Measurements from ENCODE around the gene IRF2. TPM values are rescaled to one million over a fixed set of nuclear protein-coding genes. Genes with fewer than 3 reads are reported as not detected.

Gene IRF2
- total RNA-seq, 1 donor from 2014 or later, result 21.8 TPM

DNA sequence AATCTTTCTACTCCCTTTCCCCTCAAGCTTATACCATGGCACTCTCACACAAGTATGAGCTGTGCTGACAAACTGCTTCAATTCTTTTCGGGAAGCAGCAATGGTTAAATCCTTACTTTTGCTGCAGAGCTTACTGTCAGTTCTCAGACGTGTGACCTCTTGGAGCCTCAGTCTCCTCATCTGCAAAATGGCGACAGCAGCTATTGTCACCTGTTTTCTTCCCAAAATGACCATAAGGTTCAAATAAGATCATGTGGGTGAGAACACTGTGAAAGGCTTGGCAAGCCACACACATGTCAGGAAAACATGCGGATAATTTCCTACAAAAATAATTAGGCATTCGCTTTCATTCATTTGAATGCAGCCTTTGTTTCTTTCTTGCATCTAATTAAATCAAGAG, 36.8 kb upstream of the IRF2 start:
- Mint-ChIP-seq H3K27me3 (ENCODE audit: unreplicated experiment) (no peaks in the 10 kb centered on the region), H3K27ac (ENCODE audit: unreplicated experiment) (no peak overlapping the region), H3K4me1 (ENCODE audit: unreplicated experiment) (peaks cover 18% of the 10 kb centered on the region), H3K9me3 (ENCODE audit: unreplicated experiment) (peaks cover 10% of the 10 kb centered on the region), H3K36me3 (ENCODE audit: unreplicated experiment) (no peaks in the 10 kb centered on the region), H3K4me3 (ENCODE audit: unreplicated experiment) (no peak overlapping the region)
- no peak for DNase-seq (ENCODE audit: extremely low spot score, unreplicated experiment)
- TF ChIP-seq, protein P1, sequence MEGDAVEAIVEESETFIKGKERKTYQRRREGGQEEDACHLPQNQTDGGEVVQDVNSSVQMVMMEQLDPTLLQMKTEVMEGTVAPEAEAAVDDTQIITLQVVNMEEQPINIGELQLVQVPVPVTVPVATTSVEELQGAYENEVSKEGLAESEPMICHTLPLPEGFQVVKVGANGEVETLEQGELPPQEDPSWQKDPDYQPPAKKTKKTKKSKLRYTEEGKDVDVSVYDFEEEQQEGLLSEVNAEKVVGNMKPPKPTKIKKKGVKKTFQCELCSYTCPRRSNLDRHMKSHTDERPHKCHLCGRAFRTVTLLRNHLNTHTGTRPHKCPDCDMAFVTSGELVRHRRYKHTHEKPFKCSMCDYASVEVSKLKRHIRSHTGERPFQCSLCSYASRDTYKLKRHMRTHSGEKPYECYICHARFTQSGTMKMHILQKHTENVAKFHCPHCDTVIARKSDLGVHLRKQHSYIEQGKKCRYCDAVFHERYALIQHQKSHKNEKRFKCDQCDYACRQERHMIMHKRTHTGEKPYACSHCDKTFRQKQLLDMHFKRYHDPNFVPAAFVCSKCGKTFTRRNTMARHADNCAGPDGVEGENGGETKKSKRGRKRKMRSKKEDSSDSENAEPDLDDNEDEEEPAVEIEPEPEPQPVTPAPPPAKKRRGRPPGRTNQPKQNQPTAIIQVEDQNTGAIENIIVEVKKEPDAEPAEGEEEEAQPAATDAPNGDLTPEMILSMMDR (IDR thresholded peaks at IDR 0.05), result no peak

DNA sequence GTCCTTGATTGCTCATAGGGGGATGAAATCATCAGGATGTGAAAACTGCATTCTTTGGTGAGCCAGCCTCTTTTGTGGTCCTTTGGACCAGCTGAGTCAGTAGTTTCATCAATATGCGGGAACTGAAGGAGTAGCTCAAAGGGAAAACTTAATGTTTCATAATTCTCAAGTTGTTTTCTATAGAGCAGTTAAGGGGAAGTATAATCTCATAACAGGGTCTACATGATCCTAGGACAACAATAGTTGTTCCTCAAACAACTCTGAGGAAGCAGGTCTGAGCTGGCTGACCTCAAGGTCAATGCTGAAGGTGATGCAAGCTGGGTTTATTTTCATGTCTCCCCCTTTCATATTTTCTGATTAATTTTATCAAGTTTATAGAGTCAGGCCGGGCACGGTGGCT, 36.1 kb upstream of the IRF2 start:
- Mint-ChIP-seq H3K36me3 (ENCODE audit: unreplicated experiment) (no peaks in the 10 kb centered on the region), H3K9me3 (ENCODE audit: unreplicated experiment) (peaks cover 10% of the 10 kb centered on the region), H3K4me3 (ENCODE audit: unreplicated experiment) (no peak overlapping the region), H3K27me3 (ENCODE audit: unreplicated experiment) (no peaks in the 10 kb centered on the region), H3K4me1 (ENCODE audit: unreplicated experiment) (peaks cover 18% of the 10 kb centered on the region), H3K27ac (ENCODE audit: unreplicated experiment) (no peak overlapping the region)
- TF ChIP-seq, protein P1 (IDR thresholded peaks at IDR 0.05), result no peak
- DNase-seq (ENCODE audit: extremely low spot score, unreplicated experiment), result no peak

DNA sequence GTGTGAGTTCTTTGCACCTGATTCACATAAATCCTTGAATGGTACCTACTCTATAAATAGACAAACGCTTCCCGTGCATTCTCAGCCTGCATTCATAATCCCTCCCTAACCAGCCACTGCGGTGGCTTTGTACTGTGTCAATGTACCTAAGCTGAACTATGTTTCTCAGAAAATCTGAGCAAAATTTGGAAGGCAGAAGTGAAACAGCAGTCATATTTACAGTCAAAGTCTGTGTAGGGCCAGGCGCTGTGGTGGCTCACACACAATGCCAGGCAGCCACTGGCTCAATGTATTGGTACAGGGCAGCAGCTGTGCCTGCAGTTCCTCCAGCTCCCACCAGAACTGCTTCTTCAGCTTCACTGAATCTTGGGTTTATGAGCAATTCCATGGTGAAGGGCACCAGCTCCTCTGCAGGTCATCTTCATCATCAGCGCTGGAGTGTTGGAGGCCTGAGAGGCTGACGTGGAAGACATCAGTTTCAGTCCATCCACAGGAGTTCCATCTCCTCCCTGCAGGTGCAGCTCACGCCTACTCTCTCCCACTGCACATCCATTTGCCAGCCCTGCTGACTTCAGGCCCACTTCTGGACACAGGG, 32.3 kb upstream of the IRF2 start:
- Mint-ChIP-seq H3K27ac (ENCODE audit: unreplicated experiment) (no peak overlapping the region), H3K4me3 (ENCODE audit: unreplicated experiment) (no peak overlapping the region), H3K36me3 (ENCODE audit: unreplicated experiment) (no peaks in the 10 kb centered on the region), H3K9me3 (ENCODE audit: unreplicated experiment) (peaks cover 10% of the 10 kb centered on the region), H3K27me3 (ENCODE audit: unreplicated experiment) (no peaks in the 10 kb centered on the region), H3K4me1 (ENCODE audit: unreplicated experiment) (peaks cover 2% of the 10 kb centered on the region)
- TF ChIP-seq, protein P1 (IDR thresholded peaks at IDR 0.05), result no peak
- DNase-seq (ENCODE audit: extremely low spot score, unreplicated experiment), result peak; percentile 46

DNA sequence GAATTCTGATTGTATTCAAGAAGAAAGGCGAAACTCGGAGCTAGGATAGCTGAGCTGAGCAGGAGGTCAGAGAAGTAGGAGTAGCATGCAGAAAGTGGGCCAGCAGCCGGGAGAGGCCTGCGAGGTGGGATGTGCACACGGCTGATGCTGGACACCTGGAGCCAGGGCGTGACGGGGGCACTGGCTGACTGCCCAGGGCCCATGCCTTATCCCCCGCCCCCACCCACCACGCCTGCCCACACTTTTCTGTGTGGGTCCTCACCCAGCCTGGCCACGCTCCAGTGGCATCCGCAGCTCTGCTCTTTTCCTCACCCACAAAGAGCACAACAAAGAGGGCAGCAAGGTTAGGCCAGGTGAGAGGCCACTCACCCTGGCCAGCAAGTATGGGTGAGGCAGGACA, 30.0 kb upstream of the IRF2 start:
- Mint-ChIP-seq H3K27me3 (ENCODE audit: unreplicated experiment) (no peaks in the 10 kb centered on the region), H3K27ac (ENCODE audit: unreplicated experiment) (no peak overlapping the region), H3K4me1 (ENCODE audit: unreplicated experiment) (peaks cover 2% of the 10 kb centered on the region), H3K9me3 (ENCODE audit: unreplicated experiment) (peaks cover under 1% of the 10 kb centered on the region), H3K4me3 (ENCODE audit: unreplicated experiment) (no peak overlapping the region), H3K36me3 (ENCODE audit: unreplicated experiment) (no peaks in the 10 kb centered on the region)
- no peak for DNase-seq (ENCODE audit: extremely low spot score, unreplicated experiment)
- TF ChIP-seq, protein P1 (IDR thresholded peaks at IDR 0.05), result no peak

DNA sequence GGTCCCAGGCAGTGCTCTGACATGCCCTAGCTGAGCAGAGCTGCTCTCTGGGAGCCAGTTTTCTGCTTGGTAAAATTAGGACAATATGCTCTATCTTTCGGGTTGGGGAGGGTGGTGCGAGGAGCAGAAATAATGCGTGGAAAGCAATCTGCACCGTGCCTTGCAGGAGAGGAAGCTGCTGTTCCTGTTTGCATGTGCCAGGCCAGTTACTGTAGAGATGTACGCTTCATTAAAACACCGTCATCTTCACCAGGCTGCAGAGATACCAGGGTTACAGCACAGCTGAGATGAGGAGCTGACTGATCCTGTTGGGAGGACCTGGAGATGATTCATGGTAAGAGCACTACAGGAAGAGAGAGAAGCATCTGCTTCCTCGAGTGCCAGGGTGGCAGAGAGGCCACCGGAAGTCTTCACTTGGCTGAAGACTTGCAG, 29.5 kb upstream of the IRF2 start:
- TF ChIP-seq, protein P1 (IDR thresholded peaks at IDR 0.05), result no peak
- no peak overlapping the region for H3K27ac Mint-ChIP-seq (ENCODE audit: unreplicated experiment)
- H3K27me3 Mint-ChIP-seq (ENCODE audit: unreplicated experiment), result no peaks in the 10 kb centered on the region
- H3K4me1 Mint-ChIP-seq (ENCODE audit: unreplicated experiment), result peaks cover 2% of the 10 kb centered on the region
- no peaks in the 10 kb centered on the region for H3K9me3 Mint-ChIP-seq (ENCODE audit: unreplicated experiment)
- no peaks in the 10 kb centered on the region for H3K36me3 Mint-ChIP-seq (ENCODE audit: unreplicated experiment)
- no peak overlapping the region for H3K4me3 Mint-ChIP-seq (ENCODE audit: unreplicated experiment)
- peak; percentile 15 for DNase-seq (ENCODE audit: extremely low spot score, unreplicated experiment)

Data from osteocyte (in vitro differentiated cells).